H9 (cell line): ENCODE results near the gene STARD3. TPM values are rescaled to one million over a fixed set of nuclear protein-coding genes. Genes with fewer than 3 reads are reported as not detected.

Experiments used
- DNase-seq: peaks from one replicate; pipeline ENCODE4 v3.0.0-alpha.2; 2017
- H2AFZ ChIP-seq: one replicate; pipeline ENCODE4 v1.6.1; 2013; ENCODE audit warnings: mild to moderate bottlenecking, low read length, control low read depth, moderate library complexity
- H2AK5ac ChIP-seq: 2 replicates; pipeline ENCODE4 v1.6.1; 2013; ENCODE audit warnings: low read length, control low read depth, mixed read lengths; ENCODE audit not compliant: insufficient read length
- H2BK120ac ChIP-seq: one replicate; pipeline ENCODE4 v1.6.1; 2013; ENCODE audit warnings: low read depth, mild to moderate bottlenecking, low read length, control low read depth, inconsistent platforms; ENCODE audit not compliant: poor library complexity, severe bottlenecking
- H2BK12ac ChIP-seq: 2 replicates; pipeline ENCODE4 v1.6.1; 2013; ENCODE audit warnings: low read length, control low read depth, mixed read lengths, low read depth; ENCODE audit not compliant: insufficient read length
- H2BK15ac ChIP-seq: 2 replicates; pipeline ENCODE4 v1.6.1; 2013; ENCODE audit warnings: low read depth, low read length, control low read depth
- H2BK20ac ChIP-seq: one replicate; pipeline ENCODE4 v1.6.1; 2013; ENCODE audit warnings: low read depth, mild to moderate bottlenecking, low read length, control low read depth, inconsistent platforms; ENCODE audit not compliant: poor library complexity, severe bottlenecking
- H2BK5ac ChIP-seq: 2 replicates; pipeline ENCODE4 v1.6.1; 2013; ENCODE audit warnings: low read length, control low read depth, mixed read lengths; ENCODE audit not compliant: insufficient read length
- H3K14ac ChIP-seq: 2 replicates; pipeline ENCODE4 v1.6.1; 2013; ENCODE audit warnings: low read length, control low read depth; ENCODE audit not compliant: insufficient read depth
- H3K18ac ChIP-seq: 2 replicates; pipeline ENCODE4 v1.6.1; 2013; ENCODE audit warnings: low read depth, mild to moderate bottlenecking, mixed read lengths, low read length, control low read depth; ENCODE audit not compliant: insufficient read length
- H3K23ac ChIP-seq: 2 replicates; pipeline ENCODE4 v1.6.1; 2013; ENCODE audit warnings: low read length, control low read depth, mixed read lengths, low read depth; ENCODE audit not compliant: insufficient read length
- H3K23me2 ChIP-seq: 2 replicates; pipeline ENCODE4 v1.6.1; 2013; ENCODE audit warnings: low read depth, mild to moderate bottlenecking, mixed read lengths, low read length, control low read depth; ENCODE audit not compliant: insufficient read length, poor library complexity, severe bottlenecking
- H3K27ac ChIP-seq: 2 replicates; pipeline ENCODE4 v1.5.1; 2013; ENCODE audit warnings: low read length, control low read depth, mixed read lengths, low read depth; ENCODE audit not compliant: insufficient read length
- H3K27me3 ChIP-seq: 2 replicates; pipeline ENCODE4 v1.6.1; 2013; ENCODE audit warnings: low read length, control low read depth, inconsistent platforms; ENCODE audit not compliant: insufficient read depth
- H3K4ac ChIP-seq: 2 replicates; pipeline ENCODE4 v1.6.1; 2013; ENCODE audit warnings: low read depth, mild to moderate bottlenecking, control low read depth, inconsistent platforms, low read length, moderate library complexity
- H3K4me1 ChIP-seq: 2 replicates; pipeline ENCODE4 v1.6.1; 2013; ENCODE audit warnings: low read length, control low read depth, inconsistent platforms; ENCODE audit not compliant: insufficient read depth
- H3K4me2 ChIP-seq: 2 replicates; pipeline ENCODE4 v1.6.1; 2013; ENCODE audit warnings: low read length, control low read depth, mixed read lengths; ENCODE audit not compliant: insufficient read length, insufficient read depth
- H3K56ac ChIP-seq: 2 replicates; pipeline ENCODE4 v1.6.1; 2013; ENCODE audit warnings: low read depth, mild to moderate bottlenecking, mixed read lengths, low read length, control low read depth; ENCODE audit not compliant: insufficient read length
- H3K79me1 ChIP-seq: 2 replicates; pipeline ENCODE4 v1.6.1; 2013; ENCODE audit warnings: low read depth, mild to moderate bottlenecking, moderate library complexity, low read length, control low read depth, inconsistent platforms; ENCODE audit not compliant: insufficient read depth, poor library complexity, severe bottlenecking
- H3K79me2 ChIP-seq: 2 replicates; pipeline ENCODE4 v1.6.1; 2013; ENCODE audit warnings: low read length, control low read depth, inconsistent platforms; ENCODE audit not compliant: insufficient read depth
- H3K9ac ChIP-seq: 2 replicates; pipeline ENCODE4 v1.6.1; 2013; ENCODE audit warnings: low read length, control low read depth, mixed read lengths; ENCODE audit not compliant: insufficient read length; ENCODE audit errors: extremely low read depth
- H3K9me3 ChIP-seq: one replicate; pipeline ENCODE4 v1.6.1; 2013; ENCODE audit warnings: low read depth, low read length, inconsistent platforms; ENCODE audit not compliant: control insufficient read depth
- H3T11ph ChIP-seq: one replicate; pipeline ENCODE4 v1.6.1; 2013; ENCODE audit warnings: mild to moderate bottlenecking, low read length, control low read depth, inconsistent platforms
- H4K20me1 ChIP-seq: one replicate; pipeline ENCODE4 v1.6.1; 2013; ENCODE audit not compliant: control insufficient read depth, insufficient read length, insufficient read depth
- H4K5ac ChIP-seq: 2 replicates; pipeline ENCODE4 v1.6.1; 2013; ENCODE audit warnings: low read depth, mild to moderate bottlenecking, mixed read lengths, low read length, control low read depth; ENCODE audit not compliant: insufficient read length
- H4K8ac ChIP-seq: replicated peaks from 2 replicates; pipeline ENCODE4 v1.6.1; 2013; ENCODE audit warnings: low read length, control low read depth, mixed read lengths, low read depth; ENCODE audit not compliant: insufficient read length
- H4K91ac ChIP-seq: 2 replicates; pipeline ENCODE4 v1.6.1; 2013; ENCODE audit warnings: low read depth, mild to moderate bottlenecking, moderate library complexity, mixed read lengths, low read length, control low read depth; ENCODE audit not compliant: insufficient read length
- H3K27ac Mint-ChIP-seq, 3 experiments: 2 replicates in 2 of 3; 3 replicates in 1 of 3; pipeline ENCODE4 v1.8.0; 2020 to 2021; ENCODE audit warnings: mixed read lengths in 3 of 3, mild to moderate bottlenecking in 1 of 3, moderate library complexity in 1 of 3
- H3K27me3 Mint-ChIP-seq: 2 replicates; pipeline ENCODE4 v1.8.0; 2021; ENCODE audit warnings: low read depth, mild to moderate bottlenecking, moderate library complexity, mixed read lengths
- H3K36me3 Mint-ChIP-seq, 3 experiments: 2 replicates in 2 of 3; 3 replicates in 1 of 3; pipeline ENCODE4 v1.8.0; 2020 to 2021; ENCODE audit warnings: low read depth in 3 of 3, mixed read lengths in 3 of 3; ENCODE audit not compliant: insufficient read depth in 1 of 3
- H3K4me1 Mint-ChIP-seq, 2 experiments: 2 replicates each; pipeline ENCODE4 v1.8.0; 2020; ENCODE audit warnings: mixed read lengths in 2 of 2
- H3K4me3 Mint-ChIP-seq, 2 experiments: 2 replicates in 1 of 2; 3 replicates in 1 of 2; pipeline ENCODE4 v1.8.0; 2020 to 2021; ENCODE audit warnings: mild to moderate bottlenecking in 2 of 2, mixed read lengths in 2 of 2, moderate library complexity in 1 of 2
- H3K9me3 Mint-ChIP-seq, 2 experiments: 2 replicates in 1 of 2; 3 replicates in 1 of 2; pipeline ENCODE4 v1.8.0; 2020; ENCODE audit warnings: mild to moderate bottlenecking in 2 of 2, mixed read lengths in 2 of 2, moderate library complexity in 1 of 2
- CTCF ChIP-seq: fragments of 200-600 bp; sonication (generic); conservative IDR thresholded peaks from 3 replicates; pipeline ENCODE4 v1.8.0; 2021; ENCODE audit warnings: antibody characterized with exemption, mild to moderate bottlenecking
- WGBS: extraction: QIAGEN DNeasy Blood & Tissue Kit; methylation state at CpG from one replicate; pipeline ENCODE4 v1.1.7; 2013; ENCODE audit warnings: missing lambda C conversion rate, low lambda C conversion rate, mixed read lengths; ENCODE audit not compliant: insufficient read length; ENCODE audit errors: extremely low coverage; 5-methylcytosine and 5-hydroxymethylcytosine counted together
- total RNA-seq: library from RNA; stranded (reverse); gene quantifications from 2 replicates; pipeline ENCODE4 v1.2.1, GENCODE V29; 2021

The STARD3 gene
- total RNA-seq, 1 experiment from 2014 or later: 51.3 TPM

- Histone ChIP-seq H4K20me1 (no peaks in the 10 kb centered on the region), H2BK12ac (no peak overlapping the region), H2BK20ac (no peak overlapping the region), H3K4me1 (peaks cover 9% of the 10 kb centered on the region; the same call in 1 of the 2 replicates), H3K79me2 (no peaks in the 10 kb centered on the region), H3K23ac (no peak overlapping the region), H2BK5ac (no peak overlapping the region), H3T11ph (no peak overlapping the region), H2BK15ac (no peak overlapping the region), H3K27ac (no peak overlapping the region), H3K4ac (no peak overlapping the region), H2BK120ac (no peak overlapping the region), H3K79me1 (no peaks in the 10 kb centered on the region), H3K18ac (no peak overlapping the region), H3K9me3 (no peaks in the 10 kb centered on the region), H3K4me2 (no peak overlapping the region), H3K9ac (no peak overlapping the region), H3K14ac (no peak overlapping the region), H4K91ac (no peak overlapping the region), H2AK5ac (no peak overlapping the region), H2AFZ (no peak overlapping the region), H3K23me2 (no peaks in the 10 kb centered on the region), H4K8ac (no peak overlapping the region), H3K56ac (no peak overlapping the region), H3K27me3 (no peaks in the 10 kb centered on the region), H4K5ac (no peak overlapping the region)
- no CpG with 5 or more reads among the region's 12 CpGs for WGBS
- Mint-ChIP-seq H3K27ac (peak overlapping the region in 2 of 3 experiments; percentile 61 to 90; a peak in 2 of 7 replicates), H3K4me1 (peaks cover 31 to 65% of the 10 kb centered on the region in 2 experiments), H3K27me3 (no peaks in the 10 kb centered on the region), H3K4me3 (no peak overlapping the region; a peak in 1 of 5 replicates), H3K36me3 (peaks cover 0 to 22% (median 4%) of the 10 kb centered on the region in 3 experiments; a peak in 6 of 7 replicates), H3K9me3 (no peaks in the 10 kb centered on the region)
- no peak for DNase-seq
- no peak for TF ChIP-seq CTCF
These were observed 16.3 kb downstream of the STARD3 start for GRCh38 chr17:39653316-39653661.
